Activated CD4-positive, alpha-beta T cell treated with anti-CD3 and anti-CD28 coated beads for 48 hours (primary cell): ENCODE data around the gene CYP2C19.
"Not testable (repeated sequence)": the region's sequence is repeated elsewhere in the genome, so short reads cannot be mapped to it uniquely, and the experiment has no call there.

Experiments used
- DNase-seq: peaks from one replicate; pipeline ENCODE4 v3.0.0-alpha.2; 2020

Gene CYP2C19

DNA sequence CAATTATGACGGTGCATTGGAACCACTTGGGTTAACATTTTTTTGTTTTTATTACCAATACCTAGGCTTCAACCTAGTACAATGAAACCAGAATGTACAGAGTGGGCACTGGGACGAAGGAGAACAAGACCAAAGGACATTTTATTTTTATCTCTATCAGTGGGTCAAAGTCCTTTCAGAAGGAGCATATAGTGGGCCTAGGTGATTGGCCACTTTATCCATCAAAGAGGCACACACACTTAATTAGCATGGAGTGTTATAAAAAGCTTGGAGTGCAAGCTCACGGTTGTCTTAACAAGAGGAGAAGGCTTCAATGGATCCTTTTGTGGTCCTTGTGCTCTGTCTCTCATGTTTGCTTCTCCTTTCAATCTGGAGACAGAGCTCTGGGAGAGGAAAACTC is at the start of gene CYP2C19:
Gene CYP2C19, plus strand, starts transcription at position 289 of the 400 bp plus-strand sequence. Its CDS starts 25 bp downstream, at position 314.
- no peak for DNase-seq

DNA sequence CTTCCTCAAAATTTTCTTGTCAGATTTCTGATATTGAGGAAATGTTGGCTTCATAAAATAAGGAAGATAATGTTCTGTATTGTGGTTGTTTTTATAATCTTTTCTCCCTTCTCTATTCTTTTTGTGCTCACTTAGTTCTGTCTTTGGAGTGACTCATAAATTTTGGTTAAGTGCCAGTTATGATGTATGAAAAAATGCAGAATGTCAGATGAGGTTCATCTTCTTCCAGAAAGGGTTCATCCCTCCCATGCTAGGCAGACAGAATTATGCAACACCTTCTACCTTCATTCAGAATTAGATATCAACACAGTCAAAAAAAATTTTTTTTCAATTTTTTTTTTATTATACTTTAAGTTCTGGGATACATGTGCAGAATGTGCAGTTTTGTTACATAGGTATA is 36.6 kb upstream of the CYP2C19 start:
- DNase-seq = no peak

- DNase-seq = no peak
Observed at GRCh38 chr10:94735197-94735596, 27.3 kb upstream of the CYP2C19 start.

DNA sequence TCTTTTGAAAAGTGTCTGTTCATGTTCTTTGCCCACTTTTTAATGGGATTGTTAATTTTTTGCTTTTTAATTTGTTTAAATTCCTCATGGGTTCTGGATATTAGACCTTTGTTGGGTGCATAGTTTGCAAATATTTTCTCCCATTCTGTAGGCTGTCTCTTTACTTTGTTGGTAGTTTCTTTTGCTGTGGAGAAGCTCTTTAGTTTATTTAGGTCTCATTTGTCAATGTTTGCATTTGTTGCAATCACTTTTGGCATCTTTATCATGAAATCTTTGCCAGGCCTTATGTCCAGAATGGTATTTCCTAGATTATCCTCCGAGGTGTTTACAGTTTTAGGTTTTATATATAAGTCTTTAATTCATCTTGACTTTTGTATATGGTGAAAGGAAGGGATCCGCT is 23.9 kb upstream of the CYP2C19 start:
- DNase-seq = no peak

DNA sequence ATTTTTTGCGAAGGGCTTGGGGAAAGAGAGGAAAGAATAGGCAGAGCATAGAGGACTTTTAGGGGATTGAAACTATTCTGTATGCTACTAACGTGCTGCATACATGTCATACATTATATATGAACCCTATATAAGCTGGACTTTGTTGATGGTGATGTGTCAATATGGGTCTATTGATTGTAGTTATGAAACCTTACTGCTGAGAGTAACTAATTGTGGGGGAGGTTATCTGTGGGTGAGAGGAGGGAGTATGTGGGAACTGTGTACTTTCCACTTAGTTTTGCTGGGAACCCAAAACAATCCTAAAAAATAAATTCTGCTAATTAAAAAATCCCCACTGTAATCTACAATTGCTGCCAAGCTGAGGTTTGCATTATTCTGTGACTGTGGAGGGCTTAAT is 15.3 kb upstream of the CYP2C19 start:
- no peak for DNase-seq

- DNase-seq = no peak
Observed at GRCh38 chr10:94747838-94748237, 14.6 kb upstream of the CYP2C19 start.

GRCh38 chr10:94757916-94758315 is 4.6 kb upstream of the CYP2C19 start:
- DNase-seq = no peak

DNA sequence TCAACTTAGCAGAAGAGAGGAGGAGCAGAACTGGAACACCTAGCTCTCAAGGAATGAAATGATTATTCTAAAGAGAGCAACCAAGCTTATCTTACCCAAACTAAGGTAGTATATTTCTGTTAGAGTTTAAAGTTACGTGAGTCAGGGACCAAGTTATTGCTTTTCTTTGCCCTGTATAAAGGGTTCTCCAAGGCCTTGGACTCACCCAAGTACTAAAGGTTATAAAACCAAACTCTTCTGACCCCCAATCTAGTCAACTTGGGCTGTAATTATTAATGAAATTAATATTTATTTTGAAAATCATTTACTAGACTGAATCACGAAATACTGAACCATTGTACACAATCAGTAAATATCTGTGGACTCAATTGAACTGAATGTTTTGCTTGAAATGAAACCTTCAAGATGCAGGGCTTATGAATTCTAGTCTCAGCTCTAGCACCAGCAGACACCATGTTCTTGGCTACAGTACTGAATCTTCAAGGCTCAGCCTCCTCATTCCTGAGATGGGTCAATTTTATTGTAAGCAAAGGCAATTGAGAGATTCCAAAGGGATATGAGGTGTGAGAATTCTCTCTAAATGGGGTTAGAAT is 1.8 kb upstream of the CYP2C19 start:
- no peak for DNase-seq

DNA sequence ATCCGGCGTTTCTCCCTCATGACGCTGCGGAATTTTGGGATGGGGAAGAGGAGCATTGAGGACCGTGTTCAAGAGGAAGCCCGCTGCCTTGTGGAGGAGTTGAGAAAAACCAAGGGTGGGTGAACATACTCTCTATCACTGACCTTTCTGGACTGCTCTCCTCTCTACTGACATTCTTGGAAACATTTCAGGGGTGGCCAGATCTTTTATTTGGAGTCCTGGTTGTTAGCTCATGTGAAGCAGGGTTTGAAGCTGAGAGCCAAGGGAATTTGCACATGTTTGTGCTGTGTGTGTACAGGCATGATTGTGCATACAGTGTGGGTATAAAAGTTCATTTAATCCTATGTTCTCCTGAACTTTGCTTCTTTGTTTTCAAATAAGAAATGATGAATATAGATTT is 12.9 kb downstream of the CYP2C19 start:
- DNase-seq = not testable (repeated sequence)

GRCh38 chr10:94777886-94778458 is 15.5 kb downstream of the CYP2C19 start:
- DNase-seq = no peak

- DNase-seq = no peak
Observed at GRCh38 chr10:94780844-94781243, 18.4 kb downstream of the CYP2C19 start.

GRCh38 chr10:94784256-94784655 is 21.8 kb downstream of the CYP2C19 start:
- no peak for DNase-seq

DNA sequence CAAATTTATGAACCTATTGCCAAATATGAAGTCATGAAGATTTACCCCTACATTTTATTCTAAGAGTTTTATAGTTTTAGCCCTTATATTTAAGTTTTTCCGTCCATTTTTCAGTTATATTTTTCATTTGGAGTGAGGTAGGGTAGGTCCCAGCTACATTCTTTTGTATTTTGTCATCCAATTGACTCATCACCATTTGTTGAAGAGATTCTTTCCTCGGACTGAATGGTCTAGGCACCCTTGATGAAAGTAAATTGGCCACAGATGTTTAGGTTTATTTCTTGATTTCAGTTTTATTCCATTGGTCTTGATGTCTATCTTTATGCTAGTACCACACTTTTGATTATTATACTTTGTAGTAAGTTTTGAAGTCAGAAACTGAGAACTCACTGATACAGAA is 22.7 kb downstream of the CYP2C19 start:
- no peak for DNase-seq

GRCh38 chr10:94800551-94800950 is 38.1 kb downstream of the CYP2C19 start:
- not testable (repeated sequence) for DNase-seq

DNA sequence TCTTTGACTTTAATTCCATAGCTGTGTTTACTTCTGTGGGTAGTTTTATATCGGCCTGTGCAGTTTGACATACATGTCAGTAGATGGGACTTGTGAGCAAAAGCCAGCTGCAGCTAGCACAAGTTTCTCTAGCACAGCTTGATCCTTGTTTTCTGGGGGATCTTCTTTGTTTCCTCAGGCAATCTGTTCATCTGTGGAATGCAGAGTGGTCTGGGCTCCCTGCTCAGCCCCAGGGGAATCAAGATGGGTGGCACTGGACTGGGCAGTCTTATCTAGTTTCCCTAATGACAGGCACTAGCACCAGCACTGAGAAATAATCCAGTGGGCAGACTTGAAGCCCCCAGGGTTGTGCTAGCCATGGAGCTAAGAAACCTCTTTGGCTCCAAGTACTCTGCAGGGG is 40.8 kb downstream of the CYP2C19 start:
- no peak for DNase-seq

DNA sequence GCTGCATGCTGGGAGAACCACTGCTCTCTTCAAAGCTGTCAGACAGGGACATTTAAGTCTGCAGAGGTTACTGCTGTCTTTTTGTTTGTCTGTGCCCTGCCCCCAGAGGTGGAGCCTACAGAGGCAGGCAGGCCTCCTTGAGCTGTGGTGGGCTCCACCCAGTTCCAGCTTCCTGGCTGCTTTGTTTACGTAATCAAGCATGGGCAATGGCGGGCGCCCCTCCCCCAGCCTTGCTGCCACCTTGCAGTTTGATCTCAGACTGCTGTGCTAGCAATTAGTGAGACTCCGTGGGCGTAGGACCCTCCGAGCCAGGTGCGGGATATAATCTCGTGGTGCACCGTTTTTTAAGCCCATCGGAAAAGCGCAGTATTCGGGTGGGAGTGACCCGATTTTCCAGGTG is 67.5 kb downstream of the CYP2C19 start:
- not testable (repeated sequence) for DNase-seq

GRCh38 chr10:94846204-94846603 is 83.7 kb downstream of the CYP2C19 start:
- no peak for DNase-seq

- no peak for DNase-seq
Observed at GRCh38 chr10:94850766-94851165, 88.3 kb downstream of the CYP2C19 start.

- no peak for DNase-seq
Observed at GRCh38 chr10:94851263-94851662, 88.8 kb downstream of the CYP2C19 start.

GRCh38 chr10:94852438-94852837 is 90.0 kb downstream of the CYP2C19 start:
- DNase-seq = no peak

GRCh38 chr10:94853065-94853464 is 90.6 kb downstream of the CYP2C19 start:
- DNase-seq = no peak

DNA sequence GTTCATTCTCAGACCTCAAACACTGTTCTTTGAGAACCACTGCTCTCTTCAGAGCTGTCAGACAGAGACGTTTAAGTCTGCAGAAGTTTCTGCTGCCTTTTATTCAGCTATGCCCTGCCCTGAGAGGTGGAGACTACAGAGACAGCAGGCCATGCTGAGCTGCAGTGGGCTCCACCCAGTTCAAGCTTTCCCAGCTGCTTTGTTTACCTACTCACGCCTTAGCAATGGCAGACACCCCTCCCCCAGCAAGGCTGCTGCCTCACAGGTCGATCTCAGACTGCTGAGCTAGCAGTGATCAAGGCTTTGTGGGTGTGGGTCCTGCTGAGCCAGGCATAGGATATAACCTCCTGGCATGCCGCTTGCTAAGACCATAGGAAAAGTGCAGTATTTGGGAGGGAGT is 95.5 kb downstream of the CYP2C19 start:
- DNase-seq = no peak

- no peak for DNase-seq
Observed at GRCh38 chr10:94859086-94859485, 96.6 kb downstream of the CYP2C19 start.

DNA sequence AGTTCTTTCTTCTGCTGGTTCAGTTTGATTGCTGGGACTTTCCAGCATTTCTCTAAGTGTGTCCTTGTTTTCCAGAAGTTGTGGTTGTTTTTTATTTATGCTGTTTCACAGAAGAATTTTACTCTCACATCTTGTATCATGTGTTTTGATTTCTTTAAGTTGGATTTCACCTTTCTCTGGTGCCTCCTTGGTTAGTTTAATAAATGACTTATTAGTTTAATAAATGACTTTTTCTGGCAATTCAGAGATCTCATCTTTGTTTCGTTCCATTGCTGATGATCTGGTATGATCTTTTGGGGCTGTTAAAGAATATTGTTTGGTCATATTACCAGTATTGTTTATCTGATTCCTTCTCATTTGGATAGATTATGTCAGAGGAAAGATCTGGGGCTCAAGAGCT is 116.2 kb downstream of the CYP2C19 start:
- DNase-seq = no peak

- no peak for DNase-seq
Observed at GRCh38 chr10:94879214-94879613, 116.7 kb downstream of the CYP2C19 start.
